Cardiac septum (tissue), 1 donor: Measurements from ENCODE around the gene XK. TPM values are rescaled to one million over a fixed set of nuclear protein-coding genes. Genes with fewer than 3 reads are reported as not detected.
"Not testable (repeated sequence)": the region's sequence is repeated elsewhere in the genome, so short reads cannot be mapped to it uniquely, and the experiment has no call there.

Source experiments
- DNase-seq: peaks from one replicate; pipeline ENCODE4 v3.0.0-alpha.2; 2020; ENCODE audit warnings: low spot score
- intact Hi-C: fragments of 100-400 bp; cut with DNase I; formaldehyde crosslinking; loops from one replicate; pipeline ENCODE4 v1.14.0; 2022
- total RNA-seq: library from RNA; stranded (reverse); fragmentation: NEBNext Ultra II Directional; extraction: Animal tissue kit (Norgen Biotek cat#: 25700); gene quantifications from one replicate; pipeline ENCODE4 v1.2.1, GENCODE V29; 2021
- donor health status: DM: no; HTN: no; CAD: no.

Gene XK
- total RNA-seq, 1 donor from 2014 or later = 6.8 TPM

DNA sequence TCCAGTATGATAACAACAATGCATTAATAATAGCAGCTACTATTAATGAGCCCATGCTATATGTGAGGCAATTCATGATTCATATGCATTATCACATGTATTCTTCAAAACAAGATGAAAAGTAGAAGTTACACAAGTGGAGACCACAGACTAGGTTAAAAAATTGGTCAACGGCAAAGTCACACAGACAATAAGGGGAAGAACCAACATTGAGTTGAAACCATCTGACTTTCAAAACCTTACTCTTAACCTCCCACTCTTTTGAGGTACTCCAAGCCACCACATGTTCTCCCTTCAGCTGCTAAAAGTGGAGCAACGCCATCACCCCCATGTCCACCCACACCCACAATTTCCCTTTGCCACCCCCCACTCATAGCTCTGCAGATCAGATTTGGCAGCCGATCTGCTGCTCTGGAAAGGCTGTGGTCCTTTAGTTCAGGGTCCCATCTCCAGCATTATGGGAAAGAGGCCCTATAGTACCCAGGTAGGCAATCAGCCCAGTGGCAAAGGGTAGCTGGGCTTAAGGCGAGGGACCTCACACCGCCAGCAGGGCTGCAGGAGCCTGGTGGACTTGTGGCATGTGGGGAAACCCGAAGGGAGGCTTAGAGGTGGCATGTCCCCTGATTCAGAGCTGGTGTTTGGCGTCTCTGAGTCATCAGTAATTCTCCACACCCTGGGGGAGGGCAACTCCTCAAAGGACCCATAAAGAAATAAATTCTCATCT lies 60.8 kb downstream of the XK start:
- DNase-seq = no peak
- intact Hi-C loops = loop anchor here (10.0 kb wide), 1 partner anchor 418 kb away; no protein-coding TSS in a partner anchor

- intact Hi-C loops = loop anchor here (10.0 kb wide), 1 partner anchor 418 kb away; no protein-coding TSS in a partner anchor
- DNase-seq = no peak
These were observed 61.4 kb downstream of the XK start for GRCh38 chrX:37746951-37747350.

DNA sequence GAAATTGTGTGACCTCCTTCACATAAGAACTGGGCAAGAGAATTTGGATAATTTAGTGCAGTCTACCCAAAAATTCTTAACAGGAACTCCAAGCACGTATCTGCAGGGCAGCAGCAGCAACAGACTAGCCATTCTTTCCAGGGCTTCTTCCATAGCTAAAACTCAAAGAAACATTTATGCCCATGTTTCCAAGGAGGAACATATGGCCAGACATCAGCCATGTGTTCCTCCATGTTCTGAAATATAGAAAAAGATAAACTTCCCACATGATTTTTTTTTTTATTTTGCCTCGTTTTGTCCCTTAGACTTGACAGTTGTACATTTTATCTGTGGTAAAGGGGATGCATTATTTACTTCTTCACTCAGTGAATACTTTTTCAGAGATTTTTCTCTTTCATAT lies 66.7 kb downstream of the XK start:
- intact Hi-C loops = loop anchor here (10.0 kb wide), 1 partner anchor 153 kb away; no protein-coding TSS in a partner anchor
- DNase-seq = no peak

DNA sequence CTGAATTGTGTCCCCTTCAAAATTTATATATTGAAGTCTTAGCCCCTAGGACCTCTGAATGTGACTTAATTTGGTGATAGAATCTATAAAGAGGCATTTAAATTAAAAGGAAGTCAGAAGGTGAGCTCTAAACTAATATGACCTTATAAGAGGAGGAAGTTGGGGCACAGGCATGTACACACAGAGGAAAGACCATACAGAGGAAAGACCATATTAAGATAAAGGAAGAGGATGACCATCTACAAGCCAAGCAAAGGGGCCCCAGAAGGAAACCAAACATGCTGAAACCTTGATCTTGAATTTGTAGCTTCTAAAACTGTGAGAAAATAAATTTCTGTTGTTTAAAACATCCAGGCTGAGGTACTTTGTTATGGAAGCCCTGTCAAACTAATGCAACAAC lies 67.3 kb downstream of the XK start:
- DNase-seq = no peak
- intact Hi-C loops = loop anchor here (10.0 kb wide), 1 partner anchor 152 kb away; no protein-coding TSS in a partner anchor

DNA sequence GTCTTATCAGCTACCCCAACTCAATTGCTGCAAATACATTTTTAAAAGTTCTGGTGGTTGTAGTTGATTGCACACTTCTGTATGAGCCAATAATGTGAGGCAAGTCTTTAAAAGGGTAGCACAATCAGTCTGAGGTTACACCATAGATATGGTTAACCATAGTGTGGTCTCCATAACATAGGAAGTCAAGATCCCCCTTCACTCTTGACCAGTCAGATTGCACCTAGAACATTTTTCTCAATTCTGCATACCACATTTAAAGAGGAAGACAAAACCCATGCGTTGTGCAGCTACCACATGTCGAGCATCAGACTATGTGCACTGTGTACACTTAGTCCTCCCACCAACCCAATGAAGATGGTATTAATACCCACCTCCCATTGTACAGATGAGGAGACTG lies 67.8 kb downstream of the XK start:
- no peak for DNase-seq
- intact Hi-C loops = loop anchor here (10.0 kb wide), 1 partner anchor 151 kb away; no protein-coding TSS in a partner anchor

GRCh38 chrX:37754516-37754915 lies 68.9 kb downstream of the XK start:
- no peak for DNase-seq
- intact Hi-C loops = loop anchor here (10.0 kb wide), 1 partner anchor 150 kb away; no protein-coding TSS in a partner anchor

DNA sequence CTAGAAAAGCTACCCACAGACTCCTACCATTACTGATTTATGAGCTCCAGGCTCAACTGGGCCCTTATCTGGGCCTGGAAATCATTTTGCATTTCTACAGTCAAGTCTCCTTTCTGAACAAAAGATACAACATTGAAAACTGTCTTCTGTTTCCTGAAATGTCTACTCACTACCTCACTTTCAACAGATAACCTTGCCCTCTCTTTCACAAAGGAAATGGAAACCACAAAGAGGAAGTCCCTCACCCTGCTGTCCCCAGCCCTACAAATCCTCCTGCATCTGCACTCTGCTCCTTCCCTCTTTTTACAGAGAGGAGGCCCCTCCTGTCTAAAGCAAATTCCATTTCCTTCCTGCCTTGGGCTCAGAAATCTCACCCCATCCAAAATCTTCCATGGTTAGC lies 69.4 kb downstream of the XK start:
- no peak for DNase-seq
- intact Hi-C loops = loop anchor here (10.0 kb wide), 1 partner anchor 150 kb away; no protein-coding TSS in a partner anchor

- no peak for DNase-seq
- intact Hi-C loops = loop anchor here (10.0 kb wide), 1 partner anchor 148 kb away; no protein-coding TSS in a partner anchor
These were observed 71.5 kb downstream of the XK start for GRCh38 chrX:37757082-37757481.

GRCh38 chrX:37759351-37759750 lies 73.8 kb downstream of the XK start:
- no peak for DNase-seq
- intact Hi-C loops = loop anchor here (10.0 kb wide), 1 partner anchor 145 kb away; no protein-coding TSS in a partner anchor

DNA sequence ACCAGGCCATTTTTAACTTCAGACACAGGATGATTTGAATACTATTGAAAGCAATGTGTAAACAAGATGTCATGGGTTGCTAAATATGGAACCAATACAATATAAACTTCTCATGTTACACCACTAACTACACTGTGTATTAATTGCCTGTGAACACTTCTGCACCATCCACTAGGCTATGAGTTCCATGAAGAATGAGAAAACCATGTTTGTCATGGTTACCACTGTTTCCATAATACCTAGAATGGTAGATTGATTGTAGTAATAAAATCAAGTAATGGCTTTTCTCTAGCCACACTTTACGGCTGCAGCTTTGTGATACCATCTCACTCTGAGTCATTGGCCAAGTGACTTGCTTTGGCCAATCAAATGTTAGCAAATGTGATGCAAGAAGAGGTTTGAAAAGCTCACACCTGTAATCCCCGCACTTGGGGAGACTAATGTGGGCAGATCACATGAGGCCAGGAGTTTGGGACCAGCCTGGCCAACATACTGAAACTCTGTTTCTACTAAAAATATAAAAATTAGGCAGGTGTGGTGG lies 74.4 kb downstream of the XK start:
- intact Hi-C loops = loop anchor here (10.0 kb wide), 1 partner anchor 145 kb away; no protein-coding TSS in a partner anchor

DNA sequence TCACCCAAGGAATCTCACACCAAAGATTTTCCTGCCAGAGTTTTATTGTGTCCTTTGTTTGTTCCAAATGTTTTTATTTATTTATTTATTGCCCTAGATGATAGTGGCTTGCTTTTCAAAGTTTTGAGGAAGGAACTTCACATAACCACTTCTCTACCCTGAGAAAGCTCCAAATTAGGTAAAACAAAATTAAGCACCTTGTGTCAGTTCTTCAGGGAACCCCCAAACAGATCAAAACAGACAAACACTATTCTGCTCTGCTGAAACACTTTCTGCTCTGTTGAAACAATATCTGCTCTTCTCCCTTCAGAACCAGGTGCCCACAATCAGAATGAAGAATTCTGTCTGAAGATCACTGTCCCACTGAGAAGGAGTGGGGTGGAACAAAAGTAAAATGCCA lies 77.8 kb downstream of the XK start:
- DNase-seq = no peak
- intact Hi-C loops = no loop called here

More for the DNA sequence above, 74.4 kb downstream of the XK start:
- DNase-seq = no peak

GRCh38 chrX:37765507-37765906 lies 79.9 kb downstream of the XK start:
- DNase-seq = no peak
- intact Hi-C loops = no loop called here

- intact Hi-C loops = no loop called here
- no peak for DNase-seq
These were observed 81.8 kb downstream of the XK start for GRCh38 chrX:37767430-37767829.

DNA sequence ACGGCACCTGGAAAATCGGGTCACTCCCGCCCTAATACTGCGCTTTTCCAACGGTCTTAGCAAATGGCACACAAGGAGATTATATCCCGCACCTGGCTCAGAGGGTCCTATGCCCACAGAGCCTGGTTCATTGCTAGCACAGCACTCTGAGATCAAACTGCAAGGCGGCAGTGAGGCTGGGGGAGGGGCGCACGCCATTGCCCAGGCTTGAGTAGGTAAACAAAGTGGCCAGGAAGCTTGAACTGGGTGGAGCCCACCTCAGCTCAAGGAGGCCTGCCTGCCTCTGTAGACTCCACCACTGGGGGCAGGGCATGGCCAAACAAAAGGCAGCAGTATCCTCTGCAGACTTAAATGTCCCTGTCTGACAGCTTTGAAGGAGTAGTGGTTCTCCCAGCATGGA lies 83.3 kb downstream of the XK start:
- intact Hi-C loops, DNase-seq: not testable (repeated sequence)

GRCh38 chrX:37776283-37776986 lies 90.8 kb downstream of the XK start:
- intact Hi-C loops = no loop called here
- DNase-seq = no peak

GRCh38 chrX:37776987-37777325 lies 91.4 kb downstream of the XK start:
- intact Hi-C loops = no loop called here
- no peak for DNase-seq

- intact Hi-C loops = no loop called here
- DNase-seq = no peak
These were observed 94.3 kb downstream of the XK start, which contains the start of gene CYBB for GRCh38 chrX:37779857-37780256. Gene CYBB (plus strand): TSS chrX:37780059. CDS start chrX:37780078, 19 bp downstream.

- intact Hi-C loops = no loop called here
- DNase-seq = no peak
These were observed 95.5 kb downstream of the XK start for GRCh38 chrX:37781081-37781480.
